ENCODE data around the gene NR2F2. TPM values are rescaled to one million over a fixed set of nuclear protein-coding genes. Genes with fewer than 3 reads are reported as not detected.

NR2F2 gene
- polyA plus RNA-seq, 1 donor (not counting 4 experiments of a cell fraction or from before 2014, with no cell fraction given), result 19.5 TPM

DNA sequence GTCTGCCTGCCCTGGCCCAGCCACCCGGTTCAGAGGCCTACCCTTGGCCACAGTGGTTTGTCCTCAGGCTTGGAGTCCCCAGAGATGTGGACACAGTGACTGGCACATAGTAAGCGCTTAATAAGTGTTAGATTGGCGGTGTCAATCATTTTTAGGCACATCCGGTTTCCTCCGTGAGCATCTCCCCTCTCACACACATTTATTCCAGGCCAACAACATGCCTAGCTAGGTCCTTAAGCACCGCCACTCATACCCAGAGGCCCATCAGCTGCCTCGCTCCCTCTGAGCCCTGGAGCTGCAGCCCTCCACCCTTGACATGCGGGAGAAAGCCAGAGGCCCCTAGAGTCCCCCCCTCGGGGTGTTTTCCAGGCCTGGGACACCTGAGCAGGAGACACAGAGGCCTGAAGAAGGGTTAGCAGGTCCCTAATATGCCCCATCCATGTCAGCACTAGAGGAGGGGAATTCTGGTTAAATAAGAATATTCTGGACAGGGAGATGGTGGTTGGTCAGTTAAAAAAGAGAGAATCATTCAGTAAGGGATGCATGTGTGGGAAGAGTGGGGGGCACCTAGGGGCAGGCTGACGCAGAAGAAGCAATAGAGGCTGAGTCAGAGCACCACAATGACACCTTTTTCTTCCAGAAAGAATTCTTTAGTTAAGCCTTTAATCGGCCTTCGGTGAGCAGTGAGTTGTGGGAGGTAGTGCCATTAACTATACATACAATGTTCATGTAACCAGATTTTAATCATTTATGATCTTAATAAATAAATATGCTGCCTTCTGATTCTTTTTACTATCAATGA lies 22.3 kb downstream of the NR2F2 start:
- dilution Hi-C loops (cut with MboI; ENCODE audit: extremely low pct_ligation_motif_present, low sequenced_read_pairs), result no loop called here
- H3K9me1 ChIP-seq (ENCODE audit: control insufficient read depth, extremely low read depth, insufficient read depth, low read length), result no peaks in the 10 kb centered on the region
- no peaks in the 10 kb centered on the region for H3K9me3 ChIP-seq (ENCODE audit: control insufficient read depth, low read depth, low read length)
- FAIRE-seq (no peak), DNase-seq (ENCODE audit: low read depth, low spot score) (no peak)
- H3K9ac ChIP-seq (ENCODE audit: control insufficient read depth, extremely low read depth, insufficient read depth, low read length), result no peak overlapping the region
- H3K79me2 ChIP-seq (ENCODE audit: control insufficient read depth, insufficient read depth, low read length), result no peaks in the 10 kb centered on the region
- H4K20me1 ChIP-seq (ENCODE audit: control insufficient read depth, extremely low read depth, insufficient read depth, low read length), result no peaks in the 10 kb centered on the region
- peaks cover under 1% of the 10 kb centered on the region for H3K27me3 ChIP-seq (ENCODE audit: control insufficient read depth, extremely low read depth, insufficient read depth, low read length)
- TF ChIP-seq EZH2 (IDR thresholded peaks at IDR 0.05; ENCODE audit: low read length) (no peak), CTCF (optimal IDR thresholded peaks at IDR 0.05 in 1 of 3, IDR thresholded peaks at IDR 0.05 in 1 of 3, conservative IDR thresholded peaks at IDR 0.05 in 1 of 3; ENCODE audit: extremely low read depth in 1 of 3, insufficient read depth in 2 of 3, low read length in 3 of 3) (no peak)
- peaks cover 15% of the 10 kb centered on the region for H3K4me1 ChIP-seq (ENCODE audit: control insufficient read depth, extremely low read depth, insufficient read depth, low read length)
- no peak overlapping the region for H3K27ac ChIP-seq (ENCODE audit: control insufficient read depth, insufficient read depth, low read length)
- no peak overlapping the region for H3K4me2 ChIP-seq (ENCODE audit: control insufficient read depth, extremely low read depth, insufficient read depth, low read depth, low read length)
- peaks cover 0 to 4% of the 10 kb centered on the region in 2 experiments for H3K36me3 ChIP-seq (ENCODE audit: control insufficient read depth in 2 of 2, extremely low read depth in 1 of 2, insufficient read depth in 2 of 2, low read length in 2 of 2)
- H3K4me3 ChIP-seq (ENCODE audit: control insufficient read depth in 2 of 3, extremely low read depth in 1 of 3, insufficient read depth in 2 of 3, low read depth in 1 of 3, low read length in 3 of 3), result no peak overlapping the region
- no peak overlapping the region for H2AFZ ChIP-seq (ENCODE audit: control insufficient read depth, low read length)

- Histone ChIP-seq H3K27ac (ENCODE audit: control insufficient read depth, insufficient read depth, low read length) (no peak overlapping the region), H3K79me2 (ENCODE audit: control insufficient read depth, insufficient read depth, low read length) (no peaks in the 10 kb centered on the region), H3K9me1 (ENCODE audit: control insufficient read depth, extremely low read depth, insufficient read depth, low read length) (no peaks in the 10 kb centered on the region), H3K27me3 (ENCODE audit: control insufficient read depth, extremely low read depth, insufficient read depth, low read length) (peaks cover 7% of the 10 kb centered on the region), H3K9ac (ENCODE audit: control insufficient read depth, extremely low read depth, insufficient read depth, low read length) (no peak overlapping the region), H3K36me3 (ENCODE audit: control insufficient read depth in 2 of 2, extremely low read depth in 1 of 2, insufficient read depth in 2 of 2, low read length in 2 of 2) (peaks cover 0 to 3% of the 10 kb centered on the region in 2 experiments), H4K20me1 (ENCODE audit: control insufficient read depth, extremely low read depth, insufficient read depth, low read length) (no peaks in the 10 kb centered on the region), H2AFZ (ENCODE audit: control insufficient read depth, low read length) (no peak overlapping the region), H3K4me1 (ENCODE audit: control insufficient read depth, extremely low read depth, insufficient read depth, low read length) (peaks cover 15% of the 10 kb centered on the region), H3K4me3 (ENCODE audit: control insufficient read depth in 2 of 3, extremely low read depth in 1 of 3, insufficient read depth in 2 of 3, low read depth in 1 of 3, low read length in 3 of 3) (no peak overlapping the region), H3K9me3 (ENCODE audit: control insufficient read depth, low read depth, low read length) (no peaks in the 10 kb centered on the region), H3K4me2 (ENCODE audit: control insufficient read depth, extremely low read depth, insufficient read depth, low read depth, low read length) (no peak overlapping the region)
- FAIRE-seq, result no peak
- TF ChIP-seq CTCF (optimal IDR thresholded peaks at IDR 0.05 in 1 of 3, IDR thresholded peaks at IDR 0.05 in 1 of 3, conservative IDR thresholded peaks at IDR 0.05 in 1 of 3; ENCODE audit: extremely low read depth in 1 of 3, insufficient read depth in 2 of 3, low read length in 3 of 3), result no peak
- DNase-seq (ENCODE audit: low read depth, low spot score), result no peak
- dilution Hi-C loops (cut with MboI; ENCODE audit: extremely low pct_ligation_motif_present, low sequenced_read_pairs), result no loop called here
Measured at GRCh38 chr15:96353416-96353929, 23.0 kb downstream of the NR2F2 start.

All from keratinocyte (primary cell).